ENCODE measurements around the gene RNU5D-1. TPM values are rescaled to one million over a fixed set of nuclear protein-coding genes. Genes with fewer than 3 reads are reported as not detected.

Gene RNU5D-1
- total RNA-seq (2022; extraction: Qiagen RNA extraction; ENCODE audit: low read depth), result not detected in 5 replicates

DNA sequence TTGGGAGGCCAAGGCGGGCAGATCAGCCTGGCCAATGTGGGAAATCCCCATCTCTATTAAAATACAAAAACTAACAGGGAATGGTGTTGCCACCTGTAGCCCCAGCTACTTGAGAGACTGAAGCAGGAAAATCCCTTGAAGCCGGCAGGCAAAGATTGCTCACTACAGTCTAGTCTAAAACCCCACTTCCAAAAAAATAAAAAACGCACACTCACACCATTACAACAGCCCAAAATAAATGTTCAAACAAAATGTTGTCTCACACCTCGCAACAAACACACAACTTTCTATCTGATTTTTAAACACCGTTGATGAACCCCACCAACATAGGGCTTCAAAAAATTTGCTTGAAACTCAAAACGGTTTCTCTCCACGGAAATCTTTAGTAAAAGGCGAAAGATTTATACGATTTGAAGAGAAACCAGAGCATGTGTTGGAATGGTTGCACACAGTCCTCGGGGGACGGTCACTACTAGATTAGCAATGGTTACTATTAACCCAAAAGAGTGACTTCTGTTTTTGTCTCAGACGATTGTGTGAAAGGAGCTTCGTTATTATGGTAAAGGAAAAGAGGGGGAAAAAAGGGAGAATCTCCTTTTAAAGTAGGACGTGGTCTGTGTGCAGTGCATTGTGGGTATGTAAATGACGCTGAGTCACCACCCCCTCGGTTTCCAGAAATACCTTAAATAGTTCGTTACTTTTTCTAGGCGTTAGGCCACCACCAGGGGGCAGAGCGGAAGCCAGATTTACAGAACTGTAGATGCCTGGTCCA lies at the start of gene RNU5D-1:
Gene RNU5D-1 (minus strand): TSS at position 430 of the 772 bp plus-strand sequence.

DNA sequence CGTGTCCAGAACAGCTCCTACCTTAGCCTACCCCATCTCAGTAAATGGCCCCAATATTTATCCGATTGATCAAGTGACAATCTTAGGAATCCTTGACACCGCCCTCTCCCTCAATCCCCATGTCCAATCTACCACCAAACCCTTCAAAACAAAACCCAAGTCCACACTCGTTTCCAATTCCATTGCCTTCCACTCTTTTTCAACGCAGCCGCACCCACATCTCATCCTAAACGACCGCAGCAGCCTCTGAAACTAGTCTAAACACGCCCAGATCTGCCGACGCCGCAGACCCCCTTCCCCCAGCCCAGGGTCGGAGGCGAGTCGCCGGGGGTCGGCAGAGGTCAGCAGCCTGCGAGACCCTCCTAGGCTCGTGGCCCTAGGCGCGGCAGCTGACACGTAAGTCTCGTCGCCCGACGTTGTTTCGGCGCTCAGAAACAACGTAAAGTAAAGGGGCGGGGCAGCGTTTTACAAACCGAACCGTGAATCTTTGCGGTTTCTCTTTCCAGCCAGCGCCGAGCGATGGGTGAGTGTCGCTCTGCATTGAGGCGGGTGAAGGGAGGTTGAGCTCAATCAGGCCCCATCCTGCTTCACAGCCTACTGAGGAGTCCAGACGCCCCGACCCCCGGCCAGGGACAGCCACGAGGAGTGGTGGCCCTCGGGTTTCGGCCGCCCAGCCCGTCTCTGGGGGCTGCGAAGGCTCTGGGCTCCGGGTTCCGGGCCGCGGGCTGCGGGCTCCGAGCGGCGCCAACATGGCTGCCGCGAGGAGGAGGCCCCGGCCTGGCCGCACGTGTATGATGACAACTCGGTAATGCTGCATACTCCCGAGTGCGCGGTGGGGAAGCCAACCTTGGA lies 44.3 kb upstream of the RNU5D-1 start, which contains the start of gene RPS8:
Gene RPS8 (plus strand): TSS at position 463 of the 852 bp plus-strand sequence. CDS start 57 bp downstream, at position 520.

DNA sequence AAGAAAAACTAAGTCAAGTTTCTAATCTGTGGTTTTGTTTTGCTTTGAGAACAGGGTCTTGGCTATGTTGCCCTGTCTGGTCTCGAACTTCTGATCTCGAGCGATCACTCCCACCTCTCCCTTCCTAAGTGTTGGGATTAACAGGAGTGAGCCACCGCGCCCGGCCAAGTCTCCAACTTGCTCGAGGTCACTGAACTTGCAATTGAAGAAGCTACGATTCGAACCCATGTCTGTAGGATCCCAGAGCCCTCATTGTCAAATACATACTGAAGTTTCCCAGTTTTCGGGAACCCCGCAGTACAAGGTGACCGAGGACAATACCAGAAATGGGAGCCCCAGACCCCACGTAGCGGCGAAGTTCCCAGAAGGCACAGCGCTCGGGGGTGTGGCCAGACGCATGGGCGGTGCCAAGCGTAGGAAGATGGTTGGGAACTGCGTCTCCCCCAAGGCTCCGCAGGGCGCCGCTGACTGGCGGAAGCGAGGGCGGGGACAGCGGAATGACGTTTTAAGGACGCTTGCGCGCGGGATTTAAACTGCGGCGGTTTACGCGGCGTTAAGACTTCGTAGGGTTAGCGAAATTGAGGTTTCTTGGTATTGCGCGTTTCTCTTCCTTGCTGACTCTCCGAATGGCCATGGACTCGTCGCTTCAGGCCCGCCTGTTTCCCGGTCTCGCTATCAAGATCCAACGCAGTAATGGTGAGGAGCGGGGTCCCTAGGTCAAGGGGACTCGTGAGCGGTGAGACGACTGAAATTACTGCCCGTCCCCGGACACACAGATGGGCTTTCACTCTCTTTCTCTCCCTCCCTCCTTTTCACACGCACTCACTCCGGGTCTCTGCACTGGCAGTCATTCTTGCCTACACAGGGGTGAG lies 8.6 kb upstream of the RNU5D-1 start, which contains the start of gene KIF2C:
Gene KIF2C (plus strand): TSS at position 531 of the 872 bp plus-strand sequence. CDS start 96 bp downstream, at position 627.

Other genes with a start within 250 kb of the RNU5D-1 start
- gene TMEM53, start 56.7 kb downstream of the RNU5D-1 start, total RNA-seq (2022; extraction: Qiagen RNA extraction; ENCODE audit: low read depth), result 8.5 to 10.2 TPM (median 9.1 TPM) in 5 replicates
- 0.35 to 1.1 TPM (median 0.80 TPM) in 5 replicates for gene ARMH1, start 56.5 kb downstream of the RNU5D-1 start, total RNA-seq (2022; extraction: Qiagen RNA extraction; ENCODE audit: low read depth)
- 38.9 to 43.7 TPM (median 41.4 TPM) in 5 replicates for gene KIF2C, start 8.7 kb upstream of the RNU5D-1 start, total RNA-seq (2022; extraction: Qiagen RNA extraction; ENCODE audit: low read depth)
- gene RPS8, start 44.4 kb upstream of the RNU5D-1 start, total RNA-seq (2022; extraction: Qiagen RNA extraction; ENCODE audit: low read depth), result 1,523 to 1,715 TPM (median 1,655 TPM) in 5 replicates
- 0.15 to 0.66 TPM (median 0.37 TPM) in 5 replicates for gene BEST4, start 57.0 kb upstream of the RNU5D-1 start, total RNA-seq (2022; extraction: Qiagen RNA extraction; ENCODE audit: low read depth)
- gene PLK3, start 69.2 kb upstream of the RNU5D-1 start, total RNA-seq (2022; extraction: Qiagen RNA extraction; ENCODE audit: low read depth), result 14.9 to 20.3 TPM (median 16.0 TPM) in 5 replicates
- 0.35 to 1.3 TPM (median 0.75 TPM) in 5 replicates for gene DYNLT4, start 76.2 kb upstream of the RNU5D-1 start, total RNA-seq (2022; extraction: Qiagen RNA extraction; ENCODE audit: low read depth)
- 2.4 to 3.9 TPM (median 3.1 TPM) in 5 replicates for gene BTBD19, start 77.4 kb upstream of the RNU5D-1 start, total RNA-seq (2022; extraction: Qiagen RNA extraction; ENCODE audit: low read depth)
- 0.08 to 0.28 TPM (median 0.23 TPM) in 5 replicates for gene PTCH2, start 112.1 kb upstream of the RNU5D-1 start, total RNA-seq (2022; extraction: Qiagen RNA extraction; ENCODE audit: low read depth)

Measured in A549 treated with DMSO at 1 μM for 4 hours (cell line).